GM12891 (cell line): ENCODE results near the gene SPTAN1.

Experiments
- DNase-seq: peaks from one replicate; pipeline ENCODE4 v3.0.0; 2011; ENCODE audit warnings: low spot score; ENCODE audit not compliant: insufficient read length
- FAIRE-seq: peaks from 2 replicates; lab custom pipeline; 2011; peaks lifted over from hg19 to GRCh38; lab: Jason Lieb, UNC
- PAX5 ChIP-seq: IDR thresholded peaks from 2 replicates; pipeline ENCODE4 v1.6.1; 2011; ENCODE audit warnings: low read length, moderate library complexity, mild to moderate bottlenecking; ENCODE audit not compliant: insufficient read depth, severe bottlenecking
- POLR2A ChIP-seq: IDR thresholded peaks from 2 replicates; pipeline ENCODE4 v1.6.1; 2011; ENCODE audit warnings: low read depth, low read length, control low read depth
- POLR2AphosphoS5 ChIP-seq: IDR thresholded peaks from 2 replicates; pipeline ENCODE4 v1.6.1; 2011; ENCODE audit warnings: low read depth, low read length, control low read depth
- POU2F2 ChIP-seq: IDR thresholded peaks from 2 replicates; pipeline ENCODE4 v1.6.1; 2011; ENCODE audit warnings: low read depth, mild to moderate bottlenecking, control low read depth, low read length, moderate library complexity
- SPI1 ChIP-seq: IDR thresholded peaks from 2 replicates; pipeline ENCODE4 v1.6.1; 2011; ENCODE audit warnings: low read depth, low read length, control low read depth
- TAF1 ChIP-seq: IDR thresholded peaks from 2 replicates; pipeline ENCODE4 v1.6.1; 2011; ENCODE audit warnings: low read depth, low read length, control low read depth

The SPTAN1 gene

DNA sequence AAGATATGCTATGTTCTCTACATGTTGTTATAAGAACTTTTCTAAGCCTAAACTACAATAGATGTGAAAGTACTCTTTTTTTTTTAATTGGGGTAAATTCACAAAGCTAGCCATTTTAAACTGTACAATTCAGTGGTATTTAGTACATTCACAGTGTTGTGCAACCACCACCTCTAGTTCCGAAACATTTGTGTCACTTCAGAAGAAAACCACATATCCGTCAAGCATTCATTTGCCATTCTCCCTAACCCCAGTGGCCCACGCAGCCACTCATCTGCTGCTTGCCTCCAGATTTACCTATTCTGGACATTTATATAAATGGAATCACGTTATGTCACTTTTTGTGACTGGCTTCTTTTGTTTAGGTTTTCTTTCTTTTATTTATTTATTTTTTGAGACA lies 43.1 kb downstream of the SPTAN1 start:
- TF ChIP-seq TAF1 (no peak), POU2F2 (no peak), PAX5 (no peak), SPI1 (no peak), POLR2A (no peak), POLR2AphosphoS5 (no peak)
- DNase-seq (no peak), FAIRE-seq (no peak)

DNA sequence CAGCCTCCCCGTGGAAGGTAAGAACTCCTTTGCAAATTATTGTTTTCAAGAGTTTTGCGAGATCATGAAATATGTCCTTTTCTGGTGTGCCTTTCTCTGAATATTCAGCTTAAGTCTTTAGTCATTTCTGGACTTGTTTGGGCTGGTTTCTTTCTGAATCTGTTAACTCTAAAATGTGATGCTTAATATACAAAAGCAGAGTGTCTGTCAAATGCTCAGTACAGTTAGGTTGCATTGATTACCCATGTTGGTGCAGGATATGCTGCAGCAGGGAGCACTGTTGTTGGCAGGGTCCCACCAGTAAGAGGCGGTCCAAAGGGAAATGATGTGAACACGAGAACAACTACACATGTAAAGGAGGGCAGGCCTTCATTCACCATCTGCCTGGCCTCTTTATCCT lies 47.7 kb downstream of the SPTAN1 start:
- FAIRE-seq (no peak), DNase-seq (no peak)
- TF ChIP-seq POLR2AphosphoS5 (no peak), PAX5 (no peak), POLR2A (no peak), POU2F2 (no peak), SPI1 (no peak), TAF1 (no peak)

DNA sequence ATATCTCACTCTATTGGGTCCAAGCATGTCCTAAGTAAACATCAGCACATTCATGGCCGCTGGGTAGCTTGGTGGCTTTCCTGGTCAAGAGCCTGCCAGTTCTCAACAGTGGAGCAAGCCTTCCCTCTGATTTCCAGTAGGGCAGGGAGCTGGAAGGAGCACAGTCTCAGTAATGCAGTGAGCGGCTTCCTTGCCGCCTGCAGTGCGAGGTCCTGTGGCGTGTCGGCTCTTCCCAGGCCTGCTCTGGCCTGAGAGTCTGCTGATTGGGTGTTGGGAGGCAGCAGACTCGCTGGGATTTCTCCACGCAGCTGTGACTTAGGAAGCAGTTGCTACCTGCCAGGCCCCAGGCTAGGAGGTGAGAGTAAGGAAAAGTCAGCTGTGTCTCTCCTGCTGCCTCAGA lies 51.3 kb downstream of the SPTAN1 start:
- DNase-seq, result no peak
- TF ChIP-seq POLR2AphosphoS5 (no peak), PAX5 (no peak), POU2F2 (no peak), POLR2A (no peak), TAF1 (no peak), SPI1 (no peak)
- no peak for FAIRE-seq

DNA sequence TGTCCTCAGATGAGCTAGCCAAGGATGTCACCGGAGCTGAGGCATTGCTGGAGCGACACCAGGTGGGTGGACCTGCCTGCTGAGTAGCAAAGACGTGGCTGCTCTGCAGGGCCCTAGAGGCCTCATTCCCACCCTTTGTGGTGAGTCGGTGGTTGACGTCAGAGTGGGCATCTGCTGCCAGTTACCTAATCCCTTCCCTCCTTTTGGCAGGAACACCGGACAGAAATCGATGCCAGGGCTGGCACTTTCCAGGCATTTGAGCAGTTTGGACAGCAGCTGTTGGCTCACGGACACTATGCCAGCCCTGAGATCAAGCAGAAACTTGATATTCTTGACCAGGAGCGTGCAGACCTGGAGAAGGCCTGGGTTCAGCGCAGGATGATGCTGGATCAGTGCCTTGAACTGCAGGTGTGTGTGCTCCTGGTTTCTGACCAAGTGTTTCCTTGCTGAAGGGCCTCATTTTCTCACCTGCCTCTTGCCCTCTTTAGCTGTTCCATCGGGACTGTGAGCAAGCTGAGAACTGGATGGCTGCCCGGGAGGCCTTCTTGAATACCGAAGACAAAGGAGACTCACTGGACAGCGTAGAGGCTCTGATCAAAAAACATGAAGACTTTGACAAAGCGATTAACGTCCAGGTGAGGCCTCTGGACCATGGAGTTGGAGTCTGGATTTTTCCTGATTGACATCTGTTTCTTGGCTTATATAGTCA lies 55.4 kb downstream of the SPTAN1 start:
- no peak for FAIRE-seq
- TF ChIP-seq PAX5 (no peak), POLR2AphosphoS5 (no peak), POU2F2 (no peak), SPI1 (no peak), TAF1 (no peak), POLR2A (no peak)
- no peak for DNase-seq

DNA sequence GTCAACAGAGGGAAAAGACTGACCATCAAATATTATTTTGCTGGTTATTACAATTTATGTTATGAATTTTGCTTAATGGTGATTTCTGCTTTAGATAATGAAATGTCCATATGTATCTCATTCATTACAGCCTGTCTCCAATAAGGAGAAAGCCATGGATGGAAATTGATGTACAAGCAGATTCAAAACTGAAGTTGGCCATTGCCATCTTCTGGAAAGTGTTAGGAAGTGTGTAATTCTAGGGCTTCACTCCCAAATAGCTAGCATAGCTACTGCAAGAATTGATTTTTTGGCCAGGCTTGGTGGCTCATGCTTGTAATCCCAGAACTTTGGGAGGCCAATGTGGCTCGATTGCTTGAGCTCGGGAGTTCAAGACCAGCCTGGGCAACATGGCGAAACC lies 58.5 kb downstream of the SPTAN1 start:
- TF ChIP-seq POLR2AphosphoS5, result no peak
- TF ChIP-seq POLR2A, result no peak
- TF ChIP-seq TAF1, result no peak
- TF ChIP-seq SPI1, result no peak
- no peak for TF ChIP-seq POU2F2
- no peak for TF ChIP-seq PAX5
- no peak for FAIRE-seq
- DNase-seq, result no peak

DNA sequence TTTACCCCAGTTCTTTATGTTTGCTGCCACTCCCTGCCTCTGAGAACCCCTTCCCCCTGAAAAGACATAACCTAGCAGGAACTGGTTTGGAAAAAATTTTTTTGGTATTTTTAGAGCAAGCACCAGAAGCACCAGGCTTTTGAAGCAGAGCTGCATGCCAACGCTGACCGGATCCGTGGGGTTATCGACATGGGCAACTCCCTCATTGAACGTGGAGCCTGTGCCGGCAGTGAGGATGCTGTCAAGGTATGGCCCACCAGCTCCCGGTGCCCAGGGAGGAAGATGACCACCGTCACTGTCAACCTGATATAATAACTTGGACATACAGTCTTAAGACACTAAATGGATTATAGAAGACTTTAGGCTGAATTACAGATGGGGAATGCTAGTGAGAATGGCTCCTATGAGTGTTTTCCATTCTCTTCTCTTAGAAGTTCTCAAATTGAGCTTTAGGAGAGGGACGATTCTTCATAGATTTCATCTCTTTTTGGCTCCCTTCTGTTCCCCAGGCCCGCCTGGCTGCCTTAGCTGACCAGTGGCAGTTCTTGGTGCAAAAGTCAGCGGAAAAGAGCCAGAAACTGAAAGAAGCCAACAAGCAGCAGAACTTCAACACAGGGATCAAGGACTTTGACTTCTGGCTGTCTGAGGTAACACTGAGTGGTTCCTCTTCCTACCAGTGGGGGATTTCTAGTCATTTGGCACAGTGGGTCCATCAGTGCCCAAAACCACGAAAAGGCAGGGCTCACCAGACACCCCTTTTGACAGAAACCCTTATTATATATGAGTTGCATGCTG lies 59.4 kb downstream of the SPTAN1 start:
- DNase-seq (no peak), FAIRE-seq (no peak)
- TF ChIP-seq PAX5 (no peak), TAF1 (no peak), SPI1 (no peak), POLR2AphosphoS5 (no peak), POU2F2 (no peak), POLR2A (no peak)

DNA sequence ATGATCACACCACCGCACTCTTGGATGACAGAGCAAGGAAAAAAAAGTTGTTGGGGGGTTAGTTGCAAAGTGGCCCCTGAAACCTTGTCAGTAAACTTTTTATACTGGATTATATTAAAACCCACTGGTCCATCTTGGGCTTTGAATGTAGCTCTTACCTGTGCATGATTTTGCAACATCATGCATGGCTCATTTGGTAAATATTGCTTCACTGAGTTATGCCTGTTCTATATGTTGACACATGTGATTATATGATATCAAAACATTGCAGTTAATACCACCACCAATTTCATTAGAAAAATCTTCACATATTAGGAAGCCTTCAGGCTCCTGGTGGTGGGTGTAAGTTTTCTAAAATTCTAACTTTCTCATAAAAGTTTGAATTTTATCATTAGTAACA lies 62.3 kb downstream of the SPTAN1 start:
- no peak for DNase-seq
- TF ChIP-seq PAX5 (no peak), POU2F2 (no peak), POLR2AphosphoS5 (no peak), SPI1 (no peak), TAF1 (no peak), POLR2A (no peak)
- no peak for FAIRE-seq

DNA sequence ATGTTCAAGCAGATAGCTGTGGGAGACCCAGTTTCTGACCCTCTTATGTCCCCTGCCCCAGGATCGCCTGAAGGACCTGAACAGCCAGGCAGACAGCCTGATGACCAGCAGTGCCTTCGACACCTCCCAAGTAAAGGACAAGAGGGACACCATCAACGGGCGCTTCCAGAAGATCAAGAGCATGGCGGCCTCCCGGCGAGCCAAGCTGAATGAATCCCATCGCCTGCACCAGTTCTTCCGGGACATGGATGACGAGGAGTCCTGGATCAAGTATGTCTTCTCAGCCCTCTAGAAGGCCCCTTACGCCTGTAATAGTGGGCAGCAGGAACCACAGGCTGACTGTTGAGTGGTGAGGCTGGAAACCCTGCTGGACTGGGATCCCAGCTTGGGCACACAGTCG lies 63.2 kb downstream of the SPTAN1 start:
- FAIRE-seq, result no peak
- TF ChIP-seq POLR2A (no peak), POLR2AphosphoS5 (no peak), POU2F2 (no peak), TAF1 (no peak), PAX5 (no peak), SPI1 (no peak)

DNA sequence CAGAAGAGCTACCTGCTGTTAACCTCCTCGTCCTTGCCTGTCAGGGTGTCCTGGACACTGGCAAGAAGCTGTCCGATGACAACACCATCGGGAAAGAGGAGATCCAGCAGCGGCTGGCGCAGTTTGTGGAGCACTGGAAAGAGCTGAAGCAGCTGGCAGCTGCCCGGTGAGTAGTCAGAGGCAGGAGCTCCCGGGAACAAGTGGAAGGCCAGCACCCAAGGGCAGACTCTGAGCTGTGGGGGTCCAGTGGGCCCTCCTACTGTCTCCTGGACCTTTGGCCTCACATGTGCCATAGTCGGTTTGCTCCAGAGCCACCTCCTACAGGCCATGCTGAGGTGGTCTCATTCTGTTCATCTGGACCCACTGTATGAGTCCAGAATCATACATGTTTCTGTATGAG lies 65.6 kb downstream of the SPTAN1 start:
- FAIRE-seq (no peak), DNase-seq (no peak)
- TF ChIP-seq POLR2AphosphoS5 (no peak), POLR2A (no peak), POU2F2 (no peak)

More for the DNA sequence above, 63.2 kb downstream of the SPTAN1 start:
- no peak for DNase-seq
